ENCODE measurements around the gene PAPSS1. TPM values are rescaled to one million over a fixed set of nuclear protein-coding genes. Genes with fewer than 3 reads are reported as not detected.

The PAPSS1 gene
- total and polyA plus RNA-seq, 2 donors (not counting 3 experiments of a cell fraction or from before 2014, with no cell fraction given): 69.6 to 77.2 TPM

GRCh38 chr4:107572281-107572680, 147.8 kb downstream of the PAPSS1 start:
- BruUV-seq (replicated peaks): no TSS peak
- Histone ChIP-seq H3K9me3 (replicated peaks; ENCODE audit: control insufficient read depth, insufficient read depth, low read length) (no peaks in the 10 kb centered on the region), H3K9me1 (replicated peaks; ENCODE audit: control insufficient read depth, extremely low read depth, insufficient read depth, low read length) (no peaks in the 10 kb centered on the region), H3K79me2 (ENCODE audit: control insufficient read depth, insufficient read depth, low read length) (no peaks in the 10 kb centered on the region), H3K36me3 (ENCODE audit: control insufficient read depth in 2 of 2, extremely low read depth in 1 of 2, insufficient read depth in 2 of 2, low read length in 2 of 2) (no peaks in the 10 kb centered on the region), H3K9ac (replicated peaks; ENCODE audit: extremely low read depth, insufficient read depth, low read length) (no peak overlapping the region), H3K4me2 (ENCODE audit: insufficient read depth, low read length) (no peak overlapping the region), H4K20me1 (replicated peaks; ENCODE audit: control insufficient read depth, extremely low read depth, insufficient read depth, low read length) (no peaks in the 10 kb centered on the region), H3K4me1 (ENCODE audit: control insufficient read depth, extremely low read depth, insufficient read depth, low read length) (peaks cover 3% of the 10 kb centered on the region), H3K27ac (ENCODE audit: insufficient read depth, low read depth, low read length) (no peak overlapping the region), H2AFZ (ENCODE audit: low read depth, low read length) (no peak overlapping the region), H3K4me3 (replicated peaks in 1 of 3; ENCODE audit: insufficient read depth in 1 of 3, low read depth in 1 of 3, low read length in 3 of 3) (no peak overlapping the region), H3K27me3 (ENCODE audit: control insufficient read depth in 2 of 2, insufficient read depth in 2 of 2, low read length in 2 of 2) (no peaks in the 10 kb centered on the region)
- intact Hi-C loops (cut with micrococcal nuclease) (no loop called here), dilution Hi-C loops (cut with MboI; ENCODE audit: extremely low pct_ligation_motif_present, low sequenced_read_pairs) (no loop called here)
- ChIA-PET POLR2A (no interaction called here), CTCF (interaction anchor here (1.1 kb wide), 1 partner anchor 165 kb away, joined by 3 read pairs; no protein-coding TSS in a partner anchor)
- TF ChIP-seq GATA2 (IDR thresholded peaks at IDR 0.05; ENCODE audit: insufficient read depth, insufficient read length, low read depth, low read length) (no peak), POLR2AphosphoS5 (IDR thresholded peaks at IDR 0.05; ENCODE audit: insufficient read depth, low read depth, low read length) (no peak), MAX (IDR thresholded peaks at IDR 0.05; ENCODE audit: insufficient read depth, insufficient read length) (no peak), JUN (IDR thresholded peaks at IDR 0.05; ENCODE audit: borderline replicate concordance, insufficient read depth, insufficient read length, low read depth) (no peak), MYC (IDR thresholded peaks at IDR 0.05; ENCODE audit: low read depth, low read length) (no peak), FOS (IDR thresholded peaks at IDR 0.05; ENCODE audit: borderline replicate concordance, insufficient read depth, low read length) (no peak), EZH2 (IDR thresholded peaks at IDR 0.05; ENCODE audit: borderline replicate concordance, low read depth, low read length, severe bottlenecking) (no peak), POLR2A (IDR thresholded peaks at IDR 0.05; ENCODE audit: low read depth, low read length) (no peak), CTCF (IDR thresholded peaks at IDR 0.05; ENCODE audit: extremely low read depth in 1 of 2, insufficient read depth in 1 of 2, low read depth in 1 of 2, low read length in 2 of 2) (no peak)
- DNase-seq (ENCODE audit: low read depth, low spot score) (no peak), FAIRE-seq (no peak)
